ENCODE data around the gene RPL15.

The RPL15 gene

DNA sequence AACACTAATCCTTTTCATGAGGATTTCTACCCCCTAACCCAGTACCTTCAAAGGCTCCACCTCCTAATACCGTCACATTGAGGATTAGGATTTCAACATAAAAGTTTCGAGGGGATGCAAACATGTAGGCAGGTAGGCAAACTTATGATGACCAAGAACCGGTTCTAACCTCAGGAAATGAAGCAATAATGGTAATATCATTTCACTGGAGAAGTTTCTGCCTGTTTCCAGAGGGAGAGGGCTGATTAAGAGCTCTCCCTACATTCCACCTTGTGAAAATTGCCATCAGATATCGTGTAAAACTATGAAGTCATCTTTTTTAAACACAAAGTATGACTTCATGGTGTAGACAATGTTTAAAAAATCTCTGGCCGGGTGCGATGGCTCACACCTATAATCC is 31.7 kb upstream of the RPL15 start:
- ATAC-seq: no peak
- no peak for TF ChIP-seq ISL1 (CRISPR knock-in tag; IDR thresholded peaks at IDR 0.05)
- TF ChIP-seq ZNF70 (CRISPR knock-in tag; IDR thresholded peaks at IDR 0.05): no peak
- TF ChIP-seq, protein P1, sequence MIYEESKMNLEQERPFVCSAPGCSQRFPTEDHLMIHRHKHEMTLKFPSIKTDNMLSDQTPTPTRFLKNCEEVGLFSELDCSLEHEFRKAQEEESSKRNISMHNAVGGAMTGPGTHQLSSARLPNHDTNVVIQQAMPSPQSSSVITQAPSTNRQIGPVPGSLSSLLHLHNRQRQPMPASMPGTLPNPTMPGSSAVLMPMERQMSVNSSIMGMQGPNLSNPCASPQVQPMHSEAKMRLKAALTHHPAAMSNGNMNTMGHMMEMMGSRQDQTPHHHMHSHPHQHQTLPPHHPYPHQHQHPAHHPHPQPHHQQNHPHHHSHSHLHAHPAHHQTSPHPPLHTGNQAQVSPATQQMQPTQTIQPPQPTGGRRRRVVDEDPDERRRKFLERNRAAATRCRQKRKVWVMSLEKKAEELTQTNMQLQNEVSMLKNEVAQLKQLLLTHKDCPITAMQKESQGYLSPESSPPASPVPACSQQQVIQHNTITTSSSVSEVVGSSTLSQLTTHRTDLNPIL (CRISPR knock-in tag; IDR thresholded peaks at IDR 0.05; ENCODE audit: low read depth): no peak
- no peak for TF ChIP-seq ZNF565 (CRISPR knock-in tag; conservative IDR thresholded peaks at IDR 0.05; ENCODE audit: low read depth)
- no peak for TF ChIP-seq ARNTL (CRISPR knock-in tag; IDR thresholded peaks at IDR 0.05; ENCODE audit: borderline replicate concordance, low read depth)
- TF ChIP-seq GLIS3 (CRISPR knock-in tag; IDR thresholded peaks at IDR 0.05): no peak
- no peak for TF ChIP-seq OSR1 (CRISPR knock-in tag; IDR thresholded peaks at IDR 0.05)
- TF ChIP-seq ZNF8 (CRISPR knock-in tag; IDR thresholded peaks at IDR 0.05): no peak
- TF ChIP-seq RARB (CRISPR knock-in tag; IDR thresholded peaks at IDR 0.05): no peak

DNA sequence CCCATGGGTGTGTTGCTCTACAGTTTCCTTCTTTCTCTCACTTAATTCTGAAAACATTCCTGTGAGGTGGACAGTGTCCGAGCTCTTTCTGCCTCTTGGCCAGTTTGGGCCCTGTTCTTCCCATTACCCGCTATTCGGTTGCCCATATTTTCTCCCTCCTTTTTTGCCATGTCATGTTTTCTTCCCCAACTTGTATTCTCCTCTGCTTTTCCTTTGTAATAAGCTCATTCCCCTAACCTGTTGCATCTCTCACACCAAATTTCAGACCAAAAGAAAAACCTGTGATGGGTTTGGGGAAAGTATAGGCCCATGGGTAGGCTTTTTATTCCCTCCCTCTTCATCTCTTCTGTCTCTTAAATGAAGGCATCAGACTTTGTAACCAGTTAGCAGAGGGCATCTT is 30.6 kb upstream of the RPL15 start:
- TF ChIP-seq TOX (CRISPR knock-in tag; IDR thresholded peaks at IDR 0.05; ENCODE audit: borderline replicate concordance) (no peak), BACH2 (CRISPR knock-in tag; IDR thresholded peaks at IDR 0.05; ENCODE audit: borderline replicate concordance) (no peak), ARNTL (CRISPR knock-in tag; IDR thresholded peaks at IDR 0.05; ENCODE audit: borderline replicate concordance, low read depth) (no peak), SNAI2 (CRISPR knock-in tag; IDR thresholded peaks at IDR 0.05) (no peak), ZFP30 (CRISPR knock-in tag; IDR thresholded peaks at IDR 0.05) (no peak), ZNF70 (CRISPR knock-in tag; IDR thresholded peaks at IDR 0.05) (no peak), RARB (CRISPR knock-in tag; IDR thresholded peaks at IDR 0.05) (no peak), CSDC2 (CRISPR knock-in tag; IDR thresholded peaks at IDR 0.05) (no peak), ESRRG (CRISPR knock-in tag; IDR thresholded peaks at IDR 0.05) (no peak), PPARA (CRISPR knock-in tag; IDR thresholded peaks at IDR 0.05; ENCODE audit: borderline replicate concordance) (no peak), OSR1 (CRISPR knock-in tag; IDR thresholded peaks at IDR 0.05) (no peak), ZNF8 (CRISPR knock-in tag; IDR thresholded peaks at IDR 0.05) (no peak), ZNF565 (CRISPR knock-in tag; conservative IDR thresholded peaks at IDR 0.05; ENCODE audit: low read depth) (no peak)
- TF ChIP-seq, protein P2, sequence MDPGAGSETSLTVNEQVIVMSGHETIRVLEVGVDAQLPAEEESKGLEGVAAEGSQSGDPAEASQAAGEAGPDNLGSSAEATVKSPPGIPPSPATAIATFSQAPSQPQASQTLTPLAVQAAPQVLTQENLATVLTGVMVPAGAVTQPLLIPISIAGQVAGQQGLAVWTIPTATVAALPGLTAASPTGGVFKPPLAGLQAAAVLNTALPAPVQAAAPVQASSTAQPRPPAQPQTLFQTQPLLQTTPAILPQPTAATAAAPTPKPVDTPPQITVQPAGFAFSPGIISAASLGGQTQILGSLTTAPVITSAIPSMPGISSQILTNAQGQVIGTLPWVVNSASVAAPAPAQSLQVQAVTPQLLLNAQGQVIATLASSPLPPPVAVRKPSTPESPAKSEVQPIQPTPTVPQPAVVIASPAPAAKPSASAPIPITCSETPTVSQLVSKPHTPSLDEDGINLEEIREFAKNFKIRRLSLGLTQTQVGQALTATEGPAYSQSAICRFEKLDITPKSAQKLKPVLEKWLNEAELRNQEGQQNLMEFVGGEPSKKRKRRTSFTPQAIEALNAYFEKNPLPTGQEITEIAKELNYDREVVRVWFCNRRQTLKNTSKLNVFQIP (CRISPR knock-in tag; IDR thresholded peaks at IDR 0.05; ENCODE audit: borderline replicate concordance, low read depth): no peak
- TF ChIP-seq, protein P3, sequence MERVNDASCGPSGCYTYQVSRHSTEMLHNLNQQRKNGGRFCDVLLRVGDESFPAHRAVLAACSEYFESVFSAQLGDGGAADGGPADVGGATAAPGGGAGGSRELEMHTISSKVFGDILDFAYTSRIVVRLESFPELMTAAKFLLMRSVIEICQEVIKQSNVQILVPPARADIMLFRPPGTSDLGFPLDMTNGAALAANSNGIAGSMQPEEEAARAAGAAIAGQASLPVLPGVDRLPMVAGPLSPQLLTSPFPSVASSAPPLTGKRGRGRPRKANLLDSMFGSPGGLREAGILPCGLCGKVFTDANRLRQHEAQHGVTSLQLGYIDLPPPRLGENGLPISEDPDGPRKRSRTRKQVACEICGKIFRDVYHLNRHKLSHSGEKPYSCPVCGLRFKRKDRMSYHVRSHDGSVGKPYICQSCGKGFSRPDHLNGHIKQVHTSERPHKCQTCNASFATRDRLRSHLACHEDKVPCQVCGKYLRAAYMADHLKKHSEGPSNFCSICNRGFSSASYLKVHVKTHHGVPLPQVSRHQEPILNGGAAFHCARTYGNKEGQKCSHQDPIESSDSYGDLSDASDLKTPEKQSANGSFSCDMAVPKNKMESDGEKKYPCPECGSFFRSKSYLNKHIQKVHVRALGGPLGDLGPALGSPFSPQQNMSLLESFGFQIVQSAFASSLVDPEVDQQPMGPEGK (CRISPR knock-in tag; IDR thresholded peaks at IDR 0.05; ENCODE audit: borderline replicate concordance): no peak
- ATAC-seq: no peak

DNA sequence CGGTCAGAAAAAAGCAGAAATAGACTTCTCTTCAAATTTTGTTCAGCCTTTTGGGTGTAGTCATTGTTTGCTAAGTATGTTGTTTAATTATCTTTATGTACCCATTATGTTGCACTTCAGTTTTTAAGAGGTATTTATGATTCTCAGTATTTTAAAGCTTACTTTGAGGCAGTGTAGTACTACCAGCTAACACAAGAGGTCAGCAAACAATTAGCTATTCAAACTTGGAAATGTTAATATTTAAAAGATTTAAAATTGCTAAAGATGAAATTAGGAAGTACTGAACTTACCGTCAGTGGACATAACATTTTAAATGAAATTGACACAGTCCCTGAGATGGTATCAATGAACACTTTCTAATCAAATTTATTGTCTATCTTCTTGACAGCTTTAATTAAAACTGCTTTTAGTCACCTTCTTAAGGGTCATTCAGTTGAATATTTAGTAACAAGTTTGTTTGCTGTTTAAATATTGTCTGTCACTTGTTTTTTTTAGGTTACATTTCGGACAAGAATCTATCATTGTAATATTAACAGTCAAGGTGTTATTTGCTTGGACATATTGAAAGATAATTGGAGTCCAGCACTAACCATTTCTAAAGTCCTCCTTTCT is 28.2 kb upstream of the RPL15 start:
- TF ChIP-seq, protein P3 (CRISPR knock-in tag; IDR thresholded peaks at IDR 0.05; ENCODE audit: borderline replicate concordance): no peak
- TF ChIP-seq, protein P4, sequence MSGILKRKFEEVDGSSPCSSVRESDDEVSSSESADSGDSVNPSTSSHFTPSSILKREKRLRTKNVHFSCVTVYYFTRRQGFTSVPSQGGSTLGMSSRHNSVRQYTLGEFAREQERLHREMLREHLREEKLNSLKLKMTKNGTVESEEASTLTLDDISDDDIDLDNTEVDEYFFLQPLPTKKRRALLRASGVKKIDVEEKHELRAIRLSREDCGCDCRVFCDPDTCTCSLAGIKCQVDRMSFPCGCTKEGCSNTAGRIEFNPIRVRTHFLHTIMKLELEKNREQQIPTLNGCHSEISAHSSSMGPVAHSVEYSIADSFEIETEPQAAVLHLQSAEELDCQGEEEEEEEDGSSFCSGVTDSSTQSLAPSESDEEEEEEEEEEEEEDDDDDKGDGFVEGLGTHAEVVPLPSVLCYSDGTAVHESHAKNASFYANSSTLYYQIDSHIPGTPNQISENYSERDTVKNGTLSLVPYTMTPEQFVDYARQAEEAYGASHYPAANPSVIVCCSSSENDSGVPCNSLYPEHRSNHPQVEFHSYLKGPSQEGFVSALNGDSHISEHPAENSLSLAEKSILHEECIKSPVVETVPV (CRISPR knock-in tag; IDR thresholded peaks at IDR 0.05): no peak
- ATAC-seq: 0 out of 3 replicates have a peak, but pooled peaks have one; percentile 44

DNA sequence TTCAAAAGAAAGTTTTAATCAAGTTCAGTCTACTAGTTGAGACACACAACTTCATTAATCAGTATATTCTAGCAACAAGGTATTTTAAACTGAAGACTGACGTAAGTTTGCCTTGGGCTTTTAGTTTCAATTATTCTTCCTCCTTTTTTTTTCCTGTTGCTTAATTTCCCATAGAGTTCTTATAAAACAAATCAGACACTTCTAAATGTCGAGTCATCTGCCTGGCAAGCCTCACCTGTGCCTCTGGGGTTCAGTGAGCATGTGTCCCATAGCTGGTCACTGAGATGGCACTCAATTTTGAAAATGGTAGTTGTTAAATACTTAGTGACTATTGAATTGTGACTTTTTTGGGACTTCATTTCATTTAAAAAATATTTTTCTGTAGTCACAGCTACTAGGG is 27.5 kb upstream of the RPL15 start:
- TF ChIP-seq CSDC2 (CRISPR knock-in tag; IDR thresholded peaks at IDR 0.05): no peak
- TF ChIP-seq, protein P1 (CRISPR knock-in tag; IDR thresholded peaks at IDR 0.05; ENCODE audit: low read depth): no peak
- TF ChIP-seq, protein P2 (CRISPR knock-in tag; IDR thresholded peaks at IDR 0.05; ENCODE audit: borderline replicate concordance, low read depth): no peak
- TF ChIP-seq ESRRG (CRISPR knock-in tag; IDR thresholded peaks at IDR 0.05): no peak
- no peak for TF ChIP-seq PPARA (CRISPR knock-in tag; IDR thresholded peaks at IDR 0.05; ENCODE audit: borderline replicate concordance)
- TF ChIP-seq, protein P4 (CRISPR knock-in tag; IDR thresholded peaks at IDR 0.05): no peak
- no peak for TF ChIP-seq ARNTL (CRISPR knock-in tag; IDR thresholded peaks at IDR 0.05; ENCODE audit: borderline replicate concordance, low read depth)
- TF ChIP-seq TCF4 (CRISPR knock-in tag; IDR thresholded peaks at IDR 0.05; ENCODE audit: borderline replicate concordance): no peak
- no peak for ATAC-seq
